HCT116 (cell line): ENCODE data around the gene TUSC1.

Experiments used
- CEBPB ChIP-seq: IDR thresholded peaks from 2 replicates; pipeline ENCODE4 v1.6.1; 2012; ENCODE audit warnings: low read depth
- CTCF ChIP-seq, 3 experiments: fragments of 200-600 bp in 1 of 3; sonication (generic) in 1 of 3; IDR thresholded peaks in 2 of 3; conservative IDR thresholded peaks in 1 of 3; 2 replicates each; pipeline ENCODE4 v1.5.1; 2012 to 2017; ENCODE audit warnings: low read depth in 2 of 3, low read length in 2 of 3, antibody characterized with exemption in 1 of 3, borderline replicate concordance in 1 of 3, control low read depth in 1 of 3, mild to moderate bottlenecking in 1 of 3, mixed read lengths in 1 of 3, mixed run types in 1 of 3, moderate library complexity in 1 of 3; ENCODE audit not compliant: insufficient read depth in 1 of 3
- EZH2 ChIP-seq: fragments of 200-600 bp; sonication (generic); IDR thresholded peaks from 2 replicates; pipeline ENCODE4 v1.6.1; 2017; ENCODE audit warnings: antibody characterized with exemption, mixed run types
- JUND ChIP-seq: IDR thresholded peaks from 2 replicates; pipeline ENCODE4 v1.6.1; 2012
- MAX ChIP-seq: IDR thresholded peaks from 2 replicates; pipeline ENCODE4 v1.6.1; 2012
- POLR2A ChIP-seq: IDR thresholded peaks from 2 replicates; pipeline ENCODE4 v1.7.0; 2011; ENCODE audit warnings: borderline replicate concordance; ENCODE audit not compliant: insufficient read depth, insufficient read length; ENCODE audit errors: extremely low read depth
- POLR2AphosphoS5 ChIP-seq: IDR thresholded peaks from 2 replicates; pipeline ENCODE4 v1.6.1; 2011; ENCODE audit warnings: mild to moderate bottlenecking, low read depth, low read length, moderate library complexity
- RAD21 ChIP-seq: IDR thresholded peaks from 2 replicates; pipeline ENCODE4 v1.6.1; 2012; ENCODE audit warnings: low read depth, mild to moderate bottlenecking
- SP1 ChIP-seq: IDR thresholded peaks from 2 replicates; pipeline ENCODE4 v1.6.1; 2012; ENCODE audit warnings: low read depth
- YY1 ChIP-seq: IDR thresholded peaks from 2 replicates; pipeline ENCODE4 v1.6.1; 2011; ENCODE audit warnings: low read length, low read depth, moderate library complexity, mild to moderate bottlenecking; ENCODE audit not compliant: insufficient replicate concordance; ENCODE audit errors: extremely low read depth
- ZNF274 ChIP-seq: fragments of 200-500 bp; sonication (Bioruptor generic); IDR thresholded peaks from 2 replicates; pipeline ENCODE4 v1.6.1; 2014; ENCODE audit warnings: mild to moderate bottlenecking, low read depth, low read length, inconsistent platforms

- TF ChIP-seq CTCF (IDR thresholded peaks at IDR 0.05 in 2 of 3, conservative IDR thresholded peaks at IDR 0.05 in 1 of 3; ENCODE audit: borderline replicate concordance in 1 of 3, insufficient read depth in 1 of 3, low read depth in 2 of 3, low read length in 2 of 3) (no peak), CEBPB (no peak), EZH2 (no peak), POLR2AphosphoS5 (no peak), JUND (no peak), YY1 (no peak), SP1 (no peak), POLR2A (no peak), RAD21 (no peak), MAX (no peak), ZNF274 (no peak)
Observed at GRCh38 chr9:25716220-25716872, 38.1 kb upstream of the TUSC1 start.
